Panc1 (cell line): Measurements from ENCODE around the gene FABP2.

Experiments used
- POLR2AphosphoS5 ChIP-seq: IDR thresholded peaks from 2 replicates; pipeline ENCODE4 v1.6.1; 2012; ENCODE audit warnings: mild to moderate bottlenecking, low read depth, low read length, moderate library complexity
- SIN3A ChIP-seq: IDR thresholded peaks from 2 replicates; pipeline ENCODE4 v1.6.1; 2012; ENCODE audit warnings: low read depth, mild to moderate bottlenecking, low read length, moderate library complexity, borderline replicate concordance; ENCODE audit not compliant: insufficient read depth
- TF ChIP-seq, protein P1 (sequence below): fragments of 450-650 bp; IDR thresholded peaks from 2 replicates; pipeline ENCODE4 v1.5.1; 2017; ENCODE audit warnings: mild to moderate bottlenecking
- TF ChIP-seq, protein P2 (sequence below), 2 experiments: IDR thresholded peaks; 2 replicates each; pipeline ENCODE4 v1.6.1; 2011 to 2012; ENCODE audit warnings: low read depth in 2 of 2, control low read depth in 1 of 2, low read length in 1 of 2, mild to moderate bottlenecking in 1 of 2, moderate library complexity in 1 of 2; ENCODE audit not compliant: insufficient read depth in 1 of 2

DNA sequence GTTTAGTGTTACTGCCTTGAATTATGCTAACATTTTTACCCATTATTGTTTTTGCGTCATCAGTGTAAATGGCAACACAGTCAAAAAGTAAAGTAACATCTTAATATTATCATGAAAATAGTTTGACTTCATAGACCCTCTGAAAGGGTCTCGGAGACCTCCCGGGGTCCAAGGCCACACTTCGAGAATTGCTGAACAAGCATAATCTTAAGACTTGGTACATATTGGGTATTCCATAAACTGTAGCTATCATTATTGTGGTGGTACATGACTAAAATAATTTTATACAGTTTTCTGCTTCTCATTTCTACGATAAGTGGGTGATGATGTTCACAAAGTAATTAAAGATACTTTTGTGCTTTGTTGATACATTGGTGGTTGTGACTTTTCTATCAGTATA is 32.6 kb downstream of the FABP2 start:
- TF ChIP-seq, protein P1, sequence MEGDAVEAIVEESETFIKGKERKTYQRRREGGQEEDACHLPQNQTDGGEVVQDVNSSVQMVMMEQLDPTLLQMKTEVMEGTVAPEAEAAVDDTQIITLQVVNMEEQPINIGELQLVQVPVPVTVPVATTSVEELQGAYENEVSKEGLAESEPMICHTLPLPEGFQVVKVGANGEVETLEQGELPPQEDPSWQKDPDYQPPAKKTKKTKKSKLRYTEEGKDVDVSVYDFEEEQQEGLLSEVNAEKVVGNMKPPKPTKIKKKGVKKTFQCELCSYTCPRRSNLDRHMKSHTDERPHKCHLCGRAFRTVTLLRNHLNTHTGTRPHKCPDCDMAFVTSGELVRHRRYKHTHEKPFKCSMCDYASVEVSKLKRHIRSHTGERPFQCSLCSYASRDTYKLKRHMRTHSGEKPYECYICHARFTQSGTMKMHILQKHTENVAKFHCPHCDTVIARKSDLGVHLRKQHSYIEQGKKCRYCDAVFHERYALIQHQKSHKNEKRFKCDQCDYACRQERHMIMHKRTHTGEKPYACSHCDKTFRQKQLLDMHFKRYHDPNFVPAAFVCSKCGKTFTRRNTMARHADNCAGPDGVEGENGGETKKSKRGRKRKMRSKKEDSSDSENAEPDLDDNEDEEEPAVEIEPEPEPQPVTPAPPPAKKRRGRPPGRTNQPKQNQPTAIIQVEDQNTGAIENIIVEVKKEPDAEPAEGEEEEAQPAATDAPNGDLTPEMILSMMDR = no peak
- no peak for TF ChIP-seq POLR2AphosphoS5
- TF ChIP-seq, protein P2, sequence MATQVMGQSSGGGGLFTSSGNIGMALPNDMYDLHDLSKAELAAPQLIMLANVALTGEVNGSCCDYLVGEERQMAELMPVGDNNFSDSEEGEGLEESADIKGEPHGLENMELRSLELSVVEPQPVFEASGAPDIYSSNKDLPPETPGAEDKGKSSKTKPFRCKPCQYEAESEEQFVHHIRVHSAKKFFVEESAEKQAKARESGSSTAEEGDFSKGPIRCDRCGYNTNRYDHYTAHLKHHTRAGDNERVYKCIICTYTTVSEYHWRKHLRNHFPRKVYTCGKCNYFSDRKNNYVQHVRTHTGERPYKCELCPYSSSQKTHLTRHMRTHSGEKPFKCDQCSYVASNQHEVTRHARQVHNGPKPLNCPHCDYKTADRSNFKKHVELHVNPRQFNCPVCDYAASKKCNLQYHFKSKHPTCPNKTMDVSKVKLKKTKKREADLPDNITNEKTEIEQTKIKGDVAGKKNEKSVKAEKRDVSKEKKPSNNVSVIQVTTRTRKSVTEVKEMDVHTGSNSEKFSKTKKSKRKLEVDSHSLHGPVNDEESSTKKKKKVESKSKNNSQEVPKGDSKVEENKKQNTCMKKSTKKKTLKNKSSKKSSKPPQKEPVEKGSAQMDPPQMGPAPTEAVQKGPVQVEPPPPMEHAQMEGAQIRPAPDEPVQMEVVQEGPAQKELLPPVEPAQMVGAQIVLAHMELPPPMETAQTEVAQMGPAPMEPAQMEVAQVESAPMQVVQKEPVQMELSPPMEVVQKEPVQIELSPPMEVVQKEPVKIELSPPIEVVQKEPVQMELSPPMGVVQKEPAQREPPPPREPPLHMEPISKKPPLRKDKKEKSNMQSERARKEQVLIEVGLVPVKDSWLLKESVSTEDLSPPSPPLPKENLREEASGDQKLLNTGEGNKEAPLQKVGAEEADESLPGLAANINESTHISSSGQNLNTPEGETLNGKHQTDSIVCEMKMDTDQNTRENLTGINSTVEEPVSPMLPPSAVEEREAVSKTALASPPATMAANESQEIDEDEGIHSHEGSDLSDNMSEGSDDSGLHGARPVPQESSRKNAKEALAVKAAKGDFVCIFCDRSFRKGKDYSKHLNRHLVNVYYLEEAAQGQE (IDR thresholded peaks at IDR 0.05; ENCODE audit: insufficient read depth in 1 of 2, low read depth in 2 of 2, low read length in 1 of 2) = no peak
- TF ChIP-seq SIN3A = no peak
